Pancreas (tissue), 10 donors: ENCODE results near the gene AANAT. TPM values are rescaled to one million over a fixed set of nuclear protein-coding genes. Genes with fewer than 3 reads are reported as not detected.
A peak's percentile ranks its signal among the peaks of the same experiment; 100 is the strongest.

Experiments used
- ATAC-seq, 4 donors: fragments of 200-7000 bp; cut with Tn5 transposase; one replicate each; pipeline versions ENCODE4 v1.8.0 to v1.9.1; 2020; ENCODE audit warnings: mild to moderate bottlenecking in 4 of 4, moderate library complexity in 4 of 4
- DNase-seq, 6 donors: peaks; one replicate each; pipeline ENCODE4 v3.0.0-alpha.2; 2020
- FAIRE-seq: peaks from 2 replicates; lab custom pipeline; 2012; peaks lifted over from hg19 to GRCh38; lab: Jason Lieb, UNC
- H3K27ac ChIP-seq, 4 donors: fragments of 200-600 bp; sonication (generic); 1 replicate in 3 of 4; 2 replicates in 1 of 4; pipeline versions ENCODE4 v1.5.0 to v1.8.0; 2020
- H3K27me3 ChIP-seq, 4 donors: fragments of 200-600 bp; one replicate each; pipeline ENCODE4 v1.8.0; 2021
- H3K36me3 ChIP-seq, 3 donors: fragments of 200-600 bp; sonication (generic) in 1 of 3; one replicate each; pipeline versions ENCODE4 v1.5.0 to v1.8.0; 2020 to 2021
- H3K4me1 ChIP-seq, 3 donors: fragments of 200-600 bp; one replicate each; pipeline ENCODE4 v1.8.0; 2021
- H3K4me3 ChIP-seq, 4 donors: fragments of 200-600 bp; sonication (generic) in 2 of 4; one replicate each; pipeline versions ENCODE4 v1.5.0 to v1.8.0; 2020 to 2021
- H3K9me3 ChIP-seq, 4 donors: fragments of 200-600 bp; one replicate each; pipeline ENCODE4 v1.8.0; 2021
- CTCF ChIP-seq, 4 donors: fragments of 200-600 bp; sonication (generic) in 3 of 4; IDR thresholded peaks; one replicate each; pipeline versions ENCODE4 v1.5.0 to v1.8.0; 2021; ENCODE audit warnings: antibody characterized with exemption in 4 of 4
- WGBS, 2 donors: extraction: QIAGEN DNeasy Blood & Tissue Kit; methylation state at CpG; one replicate each; pipeline ENCODE4 v1.1.7; 2013; 5-methylcytosine and 5-hydroxymethylcytosine counted together
- intact Hi-C, 3 donors: fragments of 100-400 bp; cut with DNase I; formaldehyde crosslinking; loops; one replicate each; pipeline versions ENCODE4 v1.11.1 to v1.14.2; 2022
- polyA plus RNA-seq, 2 donors: library from polyadenylated mRNA; stranded (reverse); fragments of 200-250 nt; gene quantifications; one replicate each; pipeline ENCODE4 v1.2.3, GENCODE V29; 2013
- total RNA-seq, 6 donors: library from RNA; stranded (reverse); fragmentation: NEBNext Ultra II Directional in 4 of 6; extraction: Animal tissue kit (Norgen Biotek cat#: 25700) in 4 of 6; gene quantifications; one replicate each; pipeline versions ENCODE4 v1.2.1 to v1.2.4, GENCODE V29; 2021 to 2023
- donor health status: healthy with polysubstance abuse.
- donor health status: DM: no; HTN: no; CAD: no; lungs with moderate emphysema.
- donor health status: DM: no; HTN: no; CAD: no.
- donor health status: control.
- donor health status: control.
- donor health status: Bipolar disorder and iron deficiency.
- donor health status: DM: yes; HTN: yes; CAD: no.
- donor health status: DM: no; HTN: no; CAD: no.
- donor health status: DM: no; HTN: no; CAD: no.
- donor health status: DM: yes; HTN: yes; CAD: no.

Gene AANAT
- total and polyA plus RNA-seq, 8 donors: 0.16 to 0.23 TPM; not detected in 6

- no peak for ATAC-seq
- 82 to 87% methylated on average over 17 to 21 of the region's 21 CpGs for WGBS, 2 donors
- no peak for TF ChIP-seq CTCF (IDR thresholded peaks at IDR 0.05)
- peak overlapping the region in 2 of 4 donors; percentile 63 to 80 for H3K27ac ChIP-seq
- no peaks in the 10 kb centered on the region for H3K9me3 ChIP-seq
- intact Hi-C loops: no loop called here
- DNase-seq: peak in 1 of 6 donors; percentile 38
- H3K27me3 ChIP-seq: no peaks in the 10 kb centered on the region
- H3K4me3 ChIP-seq: peak overlapping the region in 1 of 4 donors; percentile 5
- no peak for FAIRE-seq
- peaks cover 9 to 12% (median 10%) of the 10 kb centered on the region in 3 donors for H3K4me1 ChIP-seq
- H3K36me3 ChIP-seq: no peaks in the 10 kb centered on the region
These were observed 26.2 kb downstream of the AANAT start for GRCh38 chr17:76493505-76494167.

DNA sequence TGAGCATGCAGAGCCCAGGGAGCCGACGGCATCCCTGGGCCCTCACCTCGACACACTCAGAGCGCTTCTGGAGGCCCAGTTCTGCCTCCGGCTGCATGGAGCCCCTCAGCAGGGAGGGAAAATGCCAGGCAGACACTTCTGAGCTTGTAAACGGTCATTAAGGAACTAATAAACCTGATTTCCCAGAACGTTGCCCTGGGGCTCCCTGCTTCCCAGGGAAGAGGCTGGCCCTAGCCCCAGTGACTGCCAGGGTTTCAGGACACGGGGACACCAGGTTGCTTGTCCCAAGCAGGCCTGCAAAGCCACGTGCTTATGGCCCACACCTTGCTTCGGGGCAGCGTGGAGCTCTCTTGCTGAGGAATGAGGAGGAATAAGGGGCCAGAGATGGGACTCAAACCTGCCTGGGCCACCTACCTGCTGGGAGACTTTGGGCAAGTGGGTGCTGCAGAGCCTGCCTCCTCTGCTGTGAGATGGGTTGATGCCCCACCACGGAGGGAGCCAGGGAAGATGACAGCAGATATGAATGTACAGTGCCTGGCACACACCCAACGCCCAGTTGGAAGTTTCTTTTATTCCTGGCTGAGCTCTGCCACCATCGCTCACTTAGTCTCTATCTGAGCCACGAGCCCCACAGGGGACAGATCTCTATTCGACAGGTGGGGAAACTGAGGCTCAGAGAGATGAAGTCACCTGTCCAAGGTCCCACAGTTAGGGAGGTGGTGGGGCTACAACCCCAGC, 28.4 kb downstream of the AANAT start:
- Histone ChIP-seq H3K36me3 (no peaks in the 10 kb centered on the region), H3K27me3 (no peaks in the 10 kb centered on the region), H3K4me1 (peaks cover 13 to 23% (median 22%) of the 10 kb centered on the region in 3 donors), H3K27ac (no peak overlapping the region), H3K4me3 (no peak overlapping the region), H3K9me3 (no peaks in the 10 kb centered on the region)
- 78 to 79% methylated on average over 16 of the region's 16 CpGs for WGBS, 2 donors
- no peak for TF ChIP-seq CTCF (IDR thresholded peaks at IDR 0.05)
- intact Hi-C loops: no loop called here
- FAIRE-seq: no peak
- ATAC-seq: no peak
- DNase-seq: peak in 1 of 6 donors; percentile 23

- H3K27ac ChIP-seq: no peak overlapping the region
- H3K4me1 ChIP-seq: peaks cover 13 to 23% (median 22%) of the 10 kb centered on the region in 3 donors
- no peaks in the 10 kb centered on the region for H3K27me3 ChIP-seq
- DNase-seq: no peak
- FAIRE-seq: no peak
- TF ChIP-seq CTCF (IDR thresholded peaks at IDR 0.05): no peak
- intact Hi-C loops: no loop called here
- no peaks in the 10 kb centered on the region for H3K36me3 ChIP-seq
- H3K9me3 ChIP-seq: no peaks in the 10 kb centered on the region
- 82 to 93% methylated on average over 6 of the region's 6 CpGs for WGBS, 2 donors
- no peak overlapping the region for H3K4me3 ChIP-seq
- no peak for ATAC-seq
These were observed 29.1 kb downstream of the AANAT start for GRCh38 chr17:76496464-76496863.

- H3K4me1 ChIP-seq: peaks cover 25 to 35% (median 32%) of the 10 kb centered on the region in 3 donors
- no peaks in the 10 kb centered on the region for H3K27me3 ChIP-seq
- no peak for TF ChIP-seq CTCF (IDR thresholded peaks at IDR 0.05)
- ATAC-seq (no peak), FAIRE-seq (no peak), DNase-seq (no peak)
- peak overlapping the region; percentile 66 to 94 (median 82) for H3K27ac ChIP-seq
- 6 to 12% methylated on average over 2 of the region's 2 CpGs for WGBS, 2 donors
- peak overlapping the region in 2 of 4 donors; percentile 9 to 32 for H3K4me3 ChIP-seq
- intact Hi-C loops: no loop called here
- H3K9me3 ChIP-seq: no peaks in the 10 kb centered on the region
- H3K36me3 ChIP-seq: no peaks in the 10 kb centered on the region
These were observed 30.2 kb downstream of the AANAT start for GRCh38 chr17:76497699-76497978.
